HG03039 (cell line): Measurements from ENCODE around the gene CXCR6.
"Not testable (repeated sequence)": the region's sequence is repeated elsewhere in the genome, so short reads cannot be mapped to it uniquely, and the experiment has no call there.

Experiments used
- ATAC-seq: cut with Tn5 transposase; IDR thresholded peaks from one replicate; pipeline ENCODE4 v1.9.1; 2021; ENCODE audit warnings: mild to moderate bottlenecking, moderate library complexity; ENCODE audit not compliant: unreplicated experiment

The CXCR6 gene

DNA sequence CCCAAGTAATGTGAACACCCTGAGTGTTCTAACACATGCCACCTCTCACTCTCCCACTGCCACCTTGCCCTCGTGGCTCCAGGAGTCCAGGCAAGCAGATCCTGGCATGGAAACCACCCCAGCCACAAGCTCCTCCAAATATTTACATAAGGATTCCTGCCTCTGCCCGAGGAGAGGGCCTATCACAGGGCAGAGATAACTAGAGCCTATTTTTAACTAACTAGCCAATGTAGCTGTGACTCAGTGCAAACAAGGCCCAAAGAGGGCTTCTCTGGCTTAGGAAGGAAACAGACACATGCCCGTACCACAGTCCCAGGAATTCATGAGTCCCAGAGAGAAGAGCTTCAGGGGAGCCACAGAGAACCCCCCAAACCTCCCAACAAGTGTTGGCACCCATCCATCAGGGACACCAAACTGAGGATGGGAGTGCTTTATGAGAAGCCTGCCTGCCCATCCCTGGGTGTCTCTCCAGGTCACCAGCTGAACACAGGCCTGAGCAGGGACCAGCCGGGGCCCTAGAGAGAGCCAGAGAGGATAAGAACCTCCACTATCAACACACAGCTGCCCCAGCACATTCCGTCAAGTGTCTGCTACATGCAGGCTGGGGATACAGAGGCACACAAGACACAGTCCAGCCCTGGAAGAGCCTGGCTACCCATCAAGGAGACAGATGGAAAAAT lies 43.2 kb downstream of the CXCR6 start:
- no peak for ATAC-seq

- no peak for ATAC-seq
Measured at GRCh38 chr3:45987368-45988291, 44.4 kb downstream of the CXCR6 start.

DNA sequence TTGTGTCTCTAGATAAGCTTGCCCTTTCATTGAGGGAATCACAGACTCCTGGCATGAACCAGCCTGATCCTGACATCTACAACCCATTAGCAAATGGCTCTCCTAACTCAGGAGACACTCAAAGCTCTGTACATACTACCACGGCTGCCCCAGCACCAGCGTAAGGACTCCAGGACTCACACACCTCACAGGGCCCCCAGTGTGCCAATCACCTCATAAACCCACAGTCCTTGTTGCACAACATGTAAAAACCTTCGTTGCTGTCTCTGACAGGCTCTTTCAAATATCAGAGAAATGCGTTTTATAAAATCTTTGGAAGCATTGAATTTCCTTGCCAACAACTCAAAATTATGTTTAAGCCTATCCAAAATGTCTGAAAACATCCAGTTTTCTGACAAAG lies 45.1 kb downstream of the CXCR6 start:
- ATAC-seq: no peak

GRCh38 chr3:45988804-45989203 lies 45.5 kb downstream of the CXCR6 start:
- no peak for ATAC-seq

DNA sequence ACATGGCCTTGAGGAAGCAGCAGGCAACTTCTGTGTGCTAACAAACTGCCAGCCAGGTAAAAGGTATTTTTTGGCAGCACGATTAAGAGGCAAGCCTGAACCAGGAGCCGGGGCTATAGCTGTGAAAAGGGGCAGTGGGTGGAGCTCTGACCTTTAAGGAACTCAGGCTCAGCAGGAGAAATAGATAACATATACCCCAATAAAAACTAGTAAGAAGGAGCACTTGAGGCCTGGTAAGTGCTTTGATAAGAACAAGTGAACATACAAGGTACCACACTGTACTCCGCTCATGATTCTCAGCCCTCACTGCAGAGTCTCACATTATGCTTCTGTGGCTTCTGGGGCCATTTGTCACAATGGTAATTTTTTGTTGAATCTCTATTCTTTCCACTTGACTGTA lies 46.9 kb downstream of the CXCR6 start:
- no peak for ATAC-seq

GRCh38 chr3:45991341-45991740 lies 48.1 kb downstream of the CXCR6 start:
- ATAC-seq: no peak

DNA sequence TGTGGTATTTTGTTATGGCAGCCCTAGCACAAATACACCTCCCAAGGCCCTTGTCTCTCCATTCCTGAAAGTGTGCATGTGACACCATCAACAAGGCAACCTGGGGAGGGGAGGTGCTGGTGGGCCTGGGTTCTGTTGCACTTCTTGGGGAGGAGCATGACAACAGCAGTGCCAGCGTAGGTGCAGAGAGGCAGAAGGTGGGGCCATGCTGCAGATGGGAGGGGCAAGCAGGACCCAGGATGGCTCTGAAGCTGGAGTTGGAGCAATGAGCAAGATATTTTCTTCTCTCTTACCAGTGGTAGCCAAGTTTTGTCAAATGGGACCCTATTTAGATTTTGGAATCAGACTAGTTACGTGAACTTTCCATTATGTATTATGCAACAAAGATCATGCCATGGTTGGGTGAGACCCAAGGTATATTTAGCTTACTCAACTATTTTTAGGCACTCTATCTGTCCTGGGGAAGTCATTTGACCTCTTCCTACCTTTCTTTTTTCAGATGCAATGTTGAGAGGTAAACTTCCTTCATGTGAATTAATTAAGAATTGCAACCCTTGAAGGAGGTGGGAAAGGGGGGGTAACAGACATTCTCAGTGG lies 49.0 kb downstream of the CXCR6 start:
- no peak for ATAC-seq

DNA sequence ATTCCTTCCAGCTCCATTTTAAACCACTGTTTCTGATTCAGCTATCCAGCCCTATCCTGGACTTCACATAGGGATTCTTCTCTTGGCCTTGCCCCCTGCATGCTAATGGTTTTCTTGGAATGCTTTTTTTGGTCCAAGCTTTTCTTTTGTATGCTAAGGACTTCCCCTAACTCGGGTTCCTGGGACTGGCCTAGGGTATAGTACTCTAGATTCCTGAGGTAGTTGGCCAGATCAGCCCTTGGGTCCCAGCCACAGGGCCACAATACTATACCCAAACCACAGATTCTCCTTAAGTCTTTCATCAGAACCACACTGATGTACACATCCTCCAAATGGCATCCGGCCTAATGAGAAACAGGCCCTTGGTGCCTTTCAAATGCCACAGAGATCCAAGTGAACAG lies 49.6 kb downstream of the CXCR6 start:
- ATAC-seq: no peak

DNA sequence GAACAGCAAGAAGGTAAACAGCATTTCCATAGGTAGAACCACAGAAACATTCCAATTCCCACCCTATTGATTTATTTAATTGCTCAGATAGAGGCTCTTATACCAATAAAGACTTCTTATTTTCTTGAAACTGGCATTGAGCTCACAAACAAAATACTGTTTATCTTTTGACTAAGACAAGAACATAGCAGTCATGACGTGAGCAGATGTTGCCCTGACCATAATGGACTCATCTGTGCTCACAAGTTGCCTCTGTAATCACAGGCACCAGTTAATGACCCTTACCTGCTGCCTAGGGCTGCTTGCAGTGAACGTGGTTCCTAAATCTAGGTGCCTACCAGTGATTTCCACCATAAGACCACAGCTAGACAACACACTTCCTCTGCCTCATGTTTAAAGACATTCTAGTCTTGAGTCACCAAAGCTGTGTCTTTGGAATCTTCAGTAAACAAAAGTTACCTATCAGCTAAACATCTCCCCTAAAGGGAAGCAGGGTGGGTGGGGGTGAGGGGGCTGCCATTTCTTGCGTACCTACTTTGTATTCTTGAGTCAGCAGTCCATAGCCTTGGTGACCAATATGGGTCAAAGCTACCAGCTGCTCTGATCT lies 50.3 kb downstream of the CXCR6 start:
- ATAC-seq: no peak

- peak; percentile 3 for ATAC-seq
Measured at GRCh38 chr3:45994419-45995235, 51.4 kb downstream of the CXCR6 start.

GRCh38 chr3:45995236-45996192 lies 52.2 kb downstream of the CXCR6 start, which contains the start of gene FYCO1:
Gene FYCO1 (minus strand): TSS chr3:45995824. CDS start chr3:45984910, 10,914 bp downstream.
- ATAC-seq: peak; percentile 84

- not testable (repeated sequence) for ATAC-seq
Measured at GRCh38 chr3:45997499-45997898, 54.2 kb downstream of the CXCR6 start.

DNA sequence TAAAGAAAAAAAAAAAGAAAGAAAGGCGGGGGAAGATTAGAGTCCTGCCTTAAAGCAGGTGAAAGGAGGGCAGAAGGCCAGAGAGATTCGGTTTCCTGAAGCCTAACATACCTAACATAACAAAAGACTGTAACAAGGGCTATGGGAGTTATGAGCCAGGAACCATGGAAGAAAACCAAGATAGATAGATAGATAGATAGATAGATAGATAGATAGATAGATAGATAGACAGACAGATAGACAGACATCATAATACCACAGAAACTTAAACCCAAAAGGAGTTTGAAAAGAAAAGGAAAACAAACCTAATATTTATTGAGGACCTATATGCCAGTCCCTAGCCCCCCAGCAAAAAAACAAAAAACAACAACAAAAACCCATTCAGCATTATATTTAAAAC lies 54.7 kb downstream of the CXCR6 start:
- no peak for ATAC-seq
